GM12878 (cell line): ENCODE results near the gene SNRNP35. TPM values are rescaled to one million over a fixed set of nuclear protein-coding genes. Genes with fewer than 3 reads are reported as not detected.

Experiments used
- ATAC-seq: fragments of 200-7000 bp; cut with Tn5 transposase; 3 replicates; pipeline ENCODE4 v1.9.1; 2020; ENCODE audit warnings: mild to moderate bottlenecking, moderate library complexity
- BruUV-seq: library from RNA; stranded (reverse); fragments of 400-500 nt; replicated peaks from 2 replicates; lab custom pipeline; 2021; lab: Mats Ljungman, UMichigan
- CTCF ChIA-PET: fragments of 300-600 bp; sonication (Branson Sonifier 250); formaldehyde crosslinking; extraction: SDS; loops from one replicate; lab custom pipeline; 2021; ENCODE audit warnings: inconsistent platforms; lab: Yijun Ruan, JAX
- POLR2A ChIA-PET: fragments of 350-600 bp; formaldehyde crosslinking; extraction: SDS; loops from one replicate; lab custom pipeline; 2021; ENCODE audit warnings: inconsistent platforms; lab: Charles Lee
- RAD21 ChIA-PET: fragments of 300-600 bp; sonication (Branson Sonifier 250); formaldehyde crosslinking; loops from one replicate; lab custom pipeline; 2023; ENCODE audit warnings: antibody characterized with exemption; ENCODE audit not compliant: unreplicated experiment; lab: Charles Lee
- SMC1A ChIA-PET: fragments of 300-600 bp; sonication (Branson Sonifier 250); formaldehyde crosslinking; loops from one replicate; lab custom pipeline; 2023; ENCODE audit not compliant: unreplicated experiment, uncharacterized antibody; lab: Charles Lee
- DNase-seq: peaks from one replicate; pipeline ENCODE4 v3.0.0-alpha.2; 2011; ENCODE audit warnings: low read depth, low spot score
- FAIRE-seq: peaks from 3 replicates; lab custom pipeline; 2011; peaks lifted over from hg19 to GRCh38; lab: Jason Lieb, UNC
- H2AFZ ChIP-seq: 2 replicates; pipeline ENCODE4 v1.6.0; 2011; ENCODE audit warnings: low read depth, low read length, control low read depth; ENCODE audit not compliant: control insufficient read depth
- H3K27ac ChIP-seq: 2 replicates; pipeline ENCODE4 v1.5.1; 2011; ENCODE audit warnings: control low read depth; ENCODE audit not compliant: control insufficient read depth, insufficient read depth
- H3K27me3 ChIP-seq, 2 experiments: replicated peaks in 1 of 2; 2 replicates each; pipeline versions ENCODE4 v1.6.0 to v1.6.1; 2011; ENCODE audit warnings: low read length in 1 of 2; ENCODE audit not compliant: control insufficient read depth in 2 of 2, insufficient read depth in 2 of 2
- H3K36me3 ChIP-seq, 2 experiments: 2 replicates each; pipeline ENCODE4 v1.5.1; 2011; ENCODE audit warnings: low read length in 1 of 2; ENCODE audit not compliant: control insufficient read depth in 2 of 2, insufficient read depth in 2 of 2
- H3K4me1 ChIP-seq: 2 replicates; pipeline ENCODE4 v1.6.1; 2011; ENCODE audit warnings: mild to moderate bottlenecking, low read length, moderate library complexity, mixed read lengths; ENCODE audit not compliant: control insufficient read depth, insufficient read depth
- H3K4me2 ChIP-seq: 2 replicates; pipeline ENCODE4 v1.6.0; 2011; ENCODE audit warnings: control low read depth; ENCODE audit not compliant: control insufficient read depth, insufficient read depth
- H3K4me3 ChIP-seq: fragments of 200-600 bp; sonication (generic); 2 replicates; pipeline ENCODE4 v1.5.1; 2016
- H3K79me2 ChIP-seq: 2 replicates; pipeline ENCODE4 v1.6.0; 2011; ENCODE audit warnings: low read length; ENCODE audit not compliant: control insufficient read depth, insufficient read depth
- H3K9ac ChIP-seq: 2 replicates; pipeline ENCODE4 v1.8.0; 2011; ENCODE audit warnings: low read length, control low read depth, mixed read lengths; ENCODE audit not compliant: control insufficient read depth, insufficient read depth
- H3K9me3 ChIP-seq: replicated peaks from 3 replicates; pipeline ENCODE4 v1.5.1; 2011; ENCODE audit warnings: mild to moderate bottlenecking, low read length; ENCODE audit not compliant: control insufficient read depth, insufficient read depth
- H4K20me1 ChIP-seq: 2 replicates; pipeline ENCODE4 v1.6.0; 2011; ENCODE audit not compliant: control insufficient read depth, insufficient read depth
- ESRRA ChIP-seq: IDR thresholded peaks from 2 replicates; pipeline ENCODE4 v1.6.1; 2012; ENCODE audit warnings: mild to moderate bottlenecking, low read length, improper control_type of control experiment
- NFIC ChIP-seq: IDR thresholded peaks from 2 replicates; pipeline ENCODE4 v1.6.1; 2012; ENCODE audit warnings: low read depth, mild to moderate bottlenecking, inconsistent platforms, low read length, moderate library complexity
- PAX8 ChIP-seq: fragments of 450-650 bp; IDR thresholded peaks from 2 replicates; pipeline ENCODE4 v1.6.1; 2017; ENCODE audit warnings: mild to moderate bottlenecking, moderate library complexity
- PML ChIP-seq: IDR thresholded peaks from 2 replicates; pipeline ENCODE4 v1.6.1; 2012; ENCODE audit warnings: low read length, inconsistent platforms
- POLR2A ChIP-seq: IDR thresholded peaks from 2 replicates; pipeline ENCODE4 v1.6.1; 2011; ENCODE audit warnings: low read depth, mild to moderate bottlenecking, low read length
- RBBP5 ChIP-seq: fragments of 200-600 bp; sonication (generic); conservative IDR thresholded peaks from 2 replicates; pipeline ENCODE4 v1.6.1; 2016
- SREBF1 ChIP-seq: IDR thresholded peaks from 2 replicates; pipeline ENCODE4 v1.6.1; 2012; ENCODE audit warnings: mild to moderate bottlenecking, low read length
- TCF3 ChIP-seq: IDR thresholded peaks from 2 replicates; pipeline ENCODE4 v1.6.1; 2012; ENCODE audit warnings: low read depth, mild to moderate bottlenecking, low read length, borderline replicate concordance; ENCODE audit not compliant: insufficient read depth
- WGBS: methylation state at CpG from one replicate; pipeline ENCODE4 v1.1.6; 2016; ENCODE audit warnings: low lambda C conversion rate; ENCODE audit not compliant: insufficient replicate concordance, insufficient coverage; ENCODE audit errors: missing lambda C conversion rate; 5-methylcytosine and 5-hydroxymethylcytosine counted together
- in situ Hi-C: fragments of 300-500 bp; cut with MboI; formaldehyde crosslinking; loops from 9 replicates; pipeline ENCODE4 v1.14.3; 2018; ENCODE audit warnings: mixed read lengths
- intact Hi-C: fragments of 100-400 bp; cut with micrococcal nuclease; formaldehyde crosslinking; loops from one replicate; pipeline ENCODE4 v1.14.2; 2022; ENCODE audit not compliant: unreplicated experiment
- polyA plus RNA-seq, 11 experiments: library from polyadenylated mRNA; depleted of rRNA in 4 of 11; unstranded in 6 of 11; stranded (reverse) in 5 of 11; fragments of >200 nt; fragmentation: Nextera tagmentation in 4 of 11; fragmentation: Illumina TruSeq in 1 of 11; extraction: Ambion mirVana in 4 of 11; extraction: Trizol in 1 of 11; gene quantifications; 1 replicate in 1 of 11; 2 replicates in 10 of 11; pipeline versions ENCODE4 v1.2.1 to v1.2.3, GENCODE V29; 2011 to 2016; ENCODE audit warnings: inconsistent platforms in 2 of 11, missing spikeins in 2 of 11, low read depth in 1 of 11
- total RNA-seq, 4 experiments: library from RNA; depleted of rRNA in 3 of 4; stranded (reverse); fragments of >200 nt in 3 of 4; fragmentation: Illumina TruSeq in 1 of 4; extraction: Trizol in 1 of 4; gene quantifications; 2 replicates each; pipeline versions ENCODE4 v1.2.1 to v1.2.3, GENCODE V29; 2013 to 2021
- TF ChIP-seq, protein P1 (sequence below): fragments of 150-350 bp; IDR thresholded peaks from 2 replicates; pipeline ENCODE4 v1.6.1; 2016; ENCODE audit warnings: low read depth, low read length
- TF ChIP-seq, protein P2 (sequence below): IDR thresholded peaks from 2 replicates; pipeline ENCODE4 v1.6.1; 2012; ENCODE audit warnings: low read length, inconsistent platforms
- TF ChIP-seq, protein P3 (sequence below): IDR thresholded peaks from 2 replicates; pipeline ENCODE4 v1.6.1; 2011; ENCODE audit warnings: low read depth, mild to moderate bottlenecking, low read length, moderate library complexity, borderline replicate concordance; ENCODE audit errors: extremely low read depth

SNRNP35 gene
- total and polyA plus RNA-seq, 10 of the 15 experiments (the other 5 are each of a cell fraction or from before 2014, with no cell fraction given) = 21.6 to 49.6 (median 29.0) TPM

DNA sequence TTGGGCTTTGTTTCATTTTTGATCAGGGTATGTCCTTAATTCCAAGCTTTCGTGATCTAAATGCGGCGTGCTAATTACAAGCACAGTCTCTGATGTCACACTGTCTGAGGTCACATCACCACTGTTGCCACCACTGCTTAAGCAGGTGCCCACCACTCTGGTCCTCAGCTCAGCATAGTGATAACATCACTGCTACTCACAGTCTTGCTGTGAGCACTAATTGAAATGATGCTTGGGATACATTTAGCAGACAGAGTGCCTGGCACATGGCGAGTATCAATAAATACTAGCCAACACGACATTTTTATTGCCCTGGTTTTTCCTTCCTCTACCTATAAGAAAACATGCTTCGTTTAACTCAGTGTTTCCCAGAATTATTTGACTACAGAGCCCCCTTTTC is 29.3 kb upstream of the SNRNP35 start:
- ATAC-seq (no peak), FAIRE-seq (no peak), DNase-seq (no peak)
- SMC1A ChIA-PET = interaction anchor here (0.8 to 6.2 kb wide), 9 partner anchors 13 to 63 kb away, joined by 3 to 44 read pairs (median 5); partner anchors contain the start of genes KMT5A and SNRNP35
- Histone ChIP-seq H2AFZ (no peak overlapping the region), H3K27ac (peak overlapping the region; percentile 66), H3K79me2 (peaks cover 64% of the 10 kb centered on the region), H4K20me1 (no peaks in the 10 kb centered on the region), H3K4me3 (peak overlapping the region; percentile 46; the same call in 1 of the 2 replicates), H3K4me2 (peak overlapping the region; percentile 94), H3K36me3 (peaks cover 3 to 26% of the 10 kb centered on the region in 2 experiments), H3K4me1 (peaks cover 35% of the 10 kb centered on the region), H3K27me3 (no peaks in the 10 kb centered on the region), H3K9me3 (peaks cover 4% of the 10 kb centered on the region; the same call in 2 of the 3 replicates), H3K9ac (no peak overlapping the region)
- 99% methylated on average over 6 of the region's 6 CpGs for WGBS
- CTCF ChIA-PET = interaction anchor here (1.0 to 1.3 kb wide), 2 partner anchors 32 to 45 kb away, joined by 3 to 6 read pairs; partner anchors contain the start of gene KMT5A
- in situ Hi-C loops = loop anchor here (25.0 kb wide), 1 partner anchor 1484 kb away; the partner anchor contains the start of gene UBC
- RAD21 ChIA-PET = interaction anchor here (0.8 to 2.1 kb wide), 5 partner anchors 8 to 63 kb away, joined by 3 to 22 read pairs (median 14); partner anchors contain the start of genes RILPL2 and SBNO1
- BruUV-seq = TSS peak; percentile 47
- TF ChIP-seq TCF3 (no peak), PAX8 (no peak), ESRRA (no peak), SREBF1 (no peak), PML (no peak), NFIC (no peak), POLR2A (no peak; the same call in 1 of the 2 replicates), RBBP5 (no peak)
- TF ChIP-seq, protein P1, sequence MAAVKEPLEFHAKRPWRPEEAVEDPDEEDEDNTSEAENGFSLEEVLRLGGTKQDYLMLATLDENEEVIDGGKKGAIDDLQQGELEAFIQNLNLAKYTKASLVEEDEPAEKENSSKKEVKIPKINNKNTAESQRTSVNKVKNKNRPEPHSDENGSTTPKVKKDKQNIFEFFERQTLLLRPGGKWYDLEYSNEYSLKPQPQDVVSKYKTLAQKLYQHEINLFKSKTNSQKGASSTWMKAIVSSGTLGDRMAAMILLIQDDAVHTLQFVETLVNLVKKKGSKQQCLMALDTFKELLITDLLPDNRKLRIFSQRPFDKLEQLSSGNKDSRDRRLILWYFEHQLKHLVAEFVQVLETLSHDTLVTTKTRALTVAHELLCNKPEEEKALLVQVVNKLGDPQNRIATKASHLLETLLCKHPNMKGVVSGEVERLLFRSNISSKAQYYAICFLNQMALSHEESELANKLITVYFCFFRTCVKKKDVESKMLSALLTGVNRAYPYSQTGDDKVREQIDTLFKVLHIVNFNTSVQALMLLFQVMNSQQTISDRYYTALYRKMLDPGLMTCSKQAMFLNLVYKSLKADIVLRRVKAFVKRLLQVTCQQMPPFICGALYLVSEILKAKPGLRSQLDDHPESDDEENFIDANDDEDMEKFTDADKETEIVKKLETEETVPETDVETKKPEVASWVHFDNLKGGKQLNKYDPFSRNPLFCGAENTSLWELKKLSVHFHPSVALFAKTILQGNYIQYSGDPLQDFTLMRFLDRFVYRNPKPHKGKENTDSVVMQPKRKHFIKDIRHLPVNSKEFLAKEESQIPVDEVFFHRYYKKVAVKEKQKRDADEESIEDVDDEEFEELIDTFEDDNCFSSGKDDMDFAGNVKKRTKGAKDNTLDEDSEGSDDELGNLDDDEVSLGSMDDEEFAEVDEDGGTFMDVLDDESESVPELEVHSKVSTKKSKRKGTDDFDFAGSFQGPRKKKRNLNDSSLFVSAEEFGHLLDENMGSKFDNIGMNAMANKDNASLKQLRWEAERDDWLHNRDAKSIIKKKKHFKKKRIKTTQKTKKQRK = no peak
- TF ChIP-seq, protein P2, sequence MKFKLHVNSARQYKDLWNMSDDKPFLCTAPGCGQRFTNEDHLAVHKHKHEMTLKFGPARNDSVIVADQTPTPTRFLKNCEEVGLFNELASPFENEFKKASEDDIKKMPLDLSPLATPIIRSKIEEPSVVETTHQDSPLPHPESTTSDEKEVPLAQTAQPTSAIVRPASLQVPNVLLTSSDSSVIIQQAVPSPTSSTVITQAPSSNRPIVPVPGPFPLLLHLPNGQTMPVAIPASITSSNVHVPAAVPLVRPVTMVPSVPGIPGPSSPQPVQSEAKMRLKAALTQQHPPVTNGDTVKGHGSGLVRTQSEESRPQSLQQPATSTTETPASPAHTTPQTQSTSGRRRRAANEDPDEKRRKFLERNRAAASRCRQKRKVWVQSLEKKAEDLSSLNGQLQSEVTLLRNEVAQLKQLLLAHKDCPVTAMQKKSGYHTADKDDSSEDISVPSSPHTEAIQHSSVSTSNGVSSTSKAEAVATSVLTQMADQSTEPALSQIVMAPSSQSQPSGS = no peak
- TF ChIP-seq, protein P3, sequence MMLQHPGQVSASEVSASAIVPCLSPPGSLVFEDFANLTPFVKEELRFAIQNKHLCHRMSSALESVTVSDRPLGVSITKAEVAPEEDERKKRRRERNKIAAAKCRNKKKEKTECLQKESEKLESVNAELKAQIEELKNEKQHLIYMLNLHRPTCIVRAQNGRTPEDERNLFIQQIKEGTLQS = no peak
- intact Hi-C loops = no loop called here
- POLR2A ChIA-PET = interaction anchor here (2.7 kb wide), 1 partner anchor 30 kb away, joined by 27 read pairs; the partner anchor contains the start of gene SNRNP35
